Measurements from ENCODE around the gene IL25.
A peak's percentile ranks its signal among the peaks of the same experiment; 100 is the strongest.
"Not testable (repeated sequence)": the region's sequence is repeated elsewhere in the genome, so short reads cannot be mapped to it uniquely, and the experiment has no call there.

The IL25 gene

DNA sequence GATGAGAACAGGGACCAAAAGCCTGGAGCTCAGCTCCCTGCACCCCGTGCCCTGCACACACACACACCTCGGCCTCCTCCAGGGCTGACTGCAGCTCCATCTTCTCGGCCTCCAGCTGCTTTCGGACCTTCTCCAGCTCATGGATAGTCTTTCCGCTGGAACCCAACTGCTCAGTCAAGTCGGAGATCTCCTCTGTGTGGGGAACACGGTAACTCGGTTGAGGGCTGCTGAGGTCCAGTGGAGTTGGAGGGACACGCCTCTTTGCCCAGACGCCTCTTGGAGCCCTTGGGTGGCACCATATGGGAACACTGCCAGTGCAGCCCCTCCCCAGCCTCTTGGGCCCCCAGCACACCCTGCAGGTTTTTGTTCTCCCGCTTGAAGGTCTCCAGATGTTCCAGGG lies 44.2 kb downstream of the IL25 start:
- no peak for TF ChIP-seq TAF1 (IDR thresholded peaks at IDR 0.05; ENCODE audit: borderline replicate concordance, low read depth, low read length)
- TF ChIP-seq POLR2AphosphoS5 (IDR thresholded peaks at IDR 0.05; ENCODE audit: low read depth, low read length): no peak
- TF ChIP-seq POLR2A (IDR thresholded peaks at IDR 0.05; ENCODE audit: low read depth, low read length): no peak
- DNase-seq (ENCODE audit: insufficient read length) (no peak), FAIRE-seq (no peak)

DNA sequence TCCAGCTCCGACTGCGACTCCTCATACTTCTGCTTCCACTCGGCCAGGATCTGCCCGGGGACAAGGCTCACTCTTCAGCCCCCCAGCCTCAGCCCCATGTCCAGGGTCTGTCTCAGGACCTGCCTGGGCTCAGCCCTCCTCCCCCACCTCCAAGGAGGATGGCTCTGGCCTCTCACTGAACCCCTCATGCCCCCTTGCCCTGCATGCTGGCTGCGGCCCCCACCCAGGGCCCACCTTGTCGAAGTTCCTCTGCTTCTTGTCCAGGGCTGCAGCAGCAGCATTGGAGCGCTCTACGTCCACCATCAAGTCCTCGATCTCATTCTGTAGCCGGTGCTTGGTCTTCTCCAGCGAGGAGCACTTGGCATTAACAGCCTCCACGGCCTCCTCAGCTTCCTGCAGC lies 44.7 kb downstream of the IL25 start:
- FAIRE-seq; DNase-seq (ENCODE audit: insufficient read length): not testable (repeated sequence)

DNA sequence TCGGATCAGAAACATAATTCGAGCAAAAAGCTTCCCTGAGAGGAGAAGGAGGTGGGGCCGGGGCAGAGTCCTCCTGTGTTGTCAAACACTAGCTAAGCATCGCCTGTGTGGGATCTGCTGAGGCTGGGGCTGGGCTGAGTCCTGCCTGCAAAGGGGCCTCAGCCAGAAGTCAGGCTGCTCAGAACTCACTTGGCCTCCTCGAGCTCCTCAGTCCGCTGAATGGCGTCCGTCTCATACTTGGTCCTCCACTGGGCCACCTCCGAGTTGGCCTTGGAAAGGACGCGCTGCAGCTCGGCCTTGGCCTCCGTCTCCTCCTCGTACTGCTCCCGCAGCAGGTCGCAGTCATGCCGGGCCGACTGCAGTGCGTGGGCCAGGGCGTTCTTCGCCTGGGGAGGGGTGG lies 45.4 kb downstream of the IL25 start:
- no peak for FAIRE-seq
- no peak for DNase-seq (ENCODE audit: insufficient read length)
- no peak for TF ChIP-seq POLR2AphosphoS5 (IDR thresholded peaks at IDR 0.05; ENCODE audit: low read depth, low read length)

DNA sequence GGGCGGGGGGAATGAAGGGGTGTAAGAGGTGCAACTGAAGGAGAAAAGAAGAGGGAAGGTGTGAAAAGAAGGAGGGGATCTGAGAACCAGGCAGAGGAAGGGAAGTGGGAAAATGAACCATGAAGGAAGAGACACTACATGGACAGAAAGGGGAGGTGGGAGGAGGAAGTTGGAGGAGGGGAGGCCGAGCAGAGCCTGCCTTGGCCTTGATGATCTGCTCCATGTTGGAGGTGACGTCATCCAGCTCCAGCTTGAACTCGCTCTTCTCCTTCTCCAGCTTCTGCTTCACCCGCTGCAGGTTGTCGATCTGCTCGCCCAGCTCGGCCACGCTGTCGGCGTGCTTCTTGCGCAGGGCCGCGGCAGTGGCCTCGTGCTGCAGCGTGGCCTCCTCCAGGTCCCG lies 47.0 kb downstream of the IL25 start:
- FAIRE-seq; DNase-seq (ENCODE audit: insufficient read length): not testable (repeated sequence)

DNA sequence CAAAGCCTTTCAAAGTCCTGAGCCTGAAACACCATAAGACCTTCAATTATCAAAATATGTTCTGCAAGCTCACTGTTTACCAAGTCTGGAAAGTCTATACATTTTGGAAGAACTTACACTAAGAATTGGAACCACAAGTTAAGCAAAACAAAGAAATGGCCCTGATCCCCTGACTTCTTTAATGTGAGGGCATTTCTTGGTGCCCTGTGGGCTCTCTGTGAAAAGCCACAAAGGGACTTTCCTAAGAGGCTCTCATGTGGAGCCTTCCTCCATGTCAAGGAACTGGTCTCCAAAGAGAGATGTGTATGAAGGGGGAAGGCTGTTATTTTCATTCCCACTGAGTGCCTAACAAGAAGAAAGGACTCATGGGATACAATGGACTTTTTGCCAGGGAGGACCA lies 49.0 kb downstream of the IL25 start:
- TF ChIP-seq POLR2A (IDR thresholded peaks at IDR 0.05; ENCODE audit: low read depth, low read length) (no peak), TAF1 (IDR thresholded peaks at IDR 0.05; ENCODE audit: borderline replicate concordance, low read depth, low read length) (no peak), POLR2AphosphoS5 (IDR thresholded peaks at IDR 0.05; ENCODE audit: low read depth, low read length) (no peak)
- DNase-seq (ENCODE audit: insufficient read length) (no peak), FAIRE-seq (no peak)

DNA sequence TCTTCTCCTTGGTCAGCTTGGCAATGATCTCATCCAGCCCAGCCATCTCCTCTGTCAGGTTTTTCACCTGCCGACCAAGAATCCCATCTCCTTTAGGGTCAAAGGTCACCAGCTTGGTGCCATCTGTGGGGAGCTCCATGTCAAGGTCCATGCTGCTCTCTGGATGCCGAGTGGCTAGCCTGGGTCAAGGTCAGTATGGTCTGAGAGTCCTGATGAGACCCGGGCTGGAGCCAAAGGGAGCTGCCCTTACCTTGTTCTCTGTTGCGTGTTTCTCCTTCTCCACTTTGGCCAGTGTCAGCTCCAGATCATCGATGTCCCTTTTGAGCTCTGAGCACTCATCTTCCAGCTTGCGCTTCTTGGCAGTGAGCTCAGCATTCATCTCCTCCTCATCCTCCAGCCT lies 51.0 kb downstream of the IL25 start:
- FAIRE-seq: no peak

DNA sequence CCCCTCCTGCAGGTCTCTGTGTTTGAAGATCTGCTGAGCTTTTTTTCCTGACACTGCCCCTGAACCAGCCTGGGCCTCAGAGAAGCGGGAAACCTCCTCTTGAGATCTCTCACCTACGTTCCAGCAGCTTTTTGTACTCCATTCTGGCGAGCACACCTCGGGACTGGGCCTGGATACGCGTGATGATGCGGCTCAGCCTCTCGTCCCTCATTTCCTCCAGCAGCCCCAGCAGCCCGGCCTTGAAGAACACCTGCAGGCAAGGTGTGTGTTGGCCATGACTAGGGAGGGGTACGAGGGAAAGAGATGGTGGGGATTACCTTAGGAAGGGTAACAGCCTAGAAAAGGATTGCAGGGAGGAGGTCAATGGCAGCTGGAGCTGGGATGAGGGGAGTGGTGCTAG lies 52.6 kb downstream of the IL25 start:
- TF ChIP-seq POLR2AphosphoS5 (IDR thresholded peaks at IDR 0.05; ENCODE audit: low read depth, low read length) (no peak), TAF1 (IDR thresholded peaks at IDR 0.05; ENCODE audit: borderline replicate concordance, low read depth, low read length) (no peak), POLR2A (IDR thresholded peaks at IDR 0.05; ENCODE audit: low read depth, low read length) (no peak)
- no peak for FAIRE-seq

More for the DNA sequence above, 51.0 kb downstream of the IL25 start:
- DNase-seq (ENCODE audit: insufficient read length): no peak
- no peak for TF ChIP-seq POLR2A (IDR thresholded peaks at IDR 0.05; ENCODE audit: low read depth, low read length)
- no peak for TF ChIP-seq POLR2AphosphoS5 (IDR thresholded peaks at IDR 0.05; ENCODE audit: low read depth, low read length)
- no peak for TF ChIP-seq TAF1 (IDR thresholded peaks at IDR 0.05; ENCODE audit: borderline replicate concordance, low read depth, low read length)

DNA sequence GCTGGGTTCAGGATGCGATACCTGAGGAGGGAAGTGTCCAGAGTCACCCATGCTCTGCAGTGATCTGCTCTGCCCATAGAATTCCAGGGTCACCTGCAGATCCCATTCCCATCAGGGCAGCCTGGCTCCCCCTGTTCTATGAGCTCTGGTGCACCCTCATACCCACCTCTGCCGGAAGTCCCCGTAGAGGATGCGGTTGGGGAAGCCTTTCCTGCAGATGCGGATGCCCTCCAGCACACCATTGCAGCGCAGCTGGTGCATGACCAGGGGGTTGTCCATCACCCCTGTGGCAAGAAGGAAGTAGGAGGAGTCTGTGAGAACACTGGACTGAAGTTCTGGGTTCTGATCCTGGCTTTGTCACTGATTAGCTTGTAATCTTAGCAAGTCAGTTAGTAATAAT lies 53.2 kb downstream of the IL25 start:
- DNase-seq (ENCODE audit: insufficient read length): not testable (repeated sequence)
- peak; percentile 33 for FAIRE-seq

More for the DNA sequence above, 52.6 kb downstream of the IL25 start:
- no peak for DNase-seq (ENCODE audit: insufficient read length)
